ENCODE results near the gene ADM2.

DNA sequence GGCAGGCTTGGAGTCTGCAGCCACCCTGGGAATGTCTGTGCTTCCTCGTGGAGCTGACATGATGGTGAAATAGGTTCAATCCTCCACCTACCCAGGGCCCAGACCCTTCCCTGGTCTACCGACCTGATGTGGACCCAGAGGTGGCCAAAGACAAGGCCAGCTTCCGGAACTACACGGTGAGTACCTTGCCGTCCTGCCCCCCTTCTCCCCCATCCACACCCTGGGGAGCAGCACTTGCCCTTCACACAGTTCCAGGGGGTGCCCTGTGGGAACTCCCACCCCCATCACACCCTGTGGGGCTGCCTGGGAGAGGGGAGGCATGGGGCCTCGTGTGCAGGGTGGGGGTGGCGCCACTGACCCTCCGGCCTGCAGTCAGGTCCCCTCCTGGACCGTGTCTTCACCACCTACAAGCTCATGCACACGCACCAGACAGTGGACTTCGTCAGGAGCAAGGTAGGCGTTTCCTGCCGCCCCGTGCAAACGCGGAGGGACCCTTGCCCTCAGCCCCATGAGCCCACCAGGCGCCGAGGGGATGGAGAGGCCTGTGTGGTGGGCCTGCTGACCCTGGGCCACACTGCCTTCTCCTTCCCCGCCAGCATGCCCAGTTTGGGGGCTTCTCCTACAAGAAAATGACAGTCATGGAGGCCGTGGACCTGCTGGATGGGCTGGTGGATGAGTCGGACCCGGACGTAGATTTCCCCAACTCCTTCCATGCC is 6.1 kb downstream of the ADM2 start:
- TF ChIP-seq EP300 (IDR thresholded peaks at IDR 0.05) (no peak), CTCF (IDR thresholded peaks at IDR 0.05) (no peak), POLR2AphosphoS5 (IDR thresholded peaks at IDR 0.05) (no peak), POLR2A (IDR thresholded peaks at IDR 0.05; ENCODE audit: low read depth) (no peak)

Measured in esophagus muscularis mucosa (tissue), 4 donors.